IPS DF 4.7 (cell line): ENCODE measurements around the gene NUP58.

Experiments
- DNase-seq: peaks from one replicate; pipeline ENCODE4 v3.0.0-alpha.2; 2013; ENCODE audit warnings: low spot score; ENCODE audit errors: extremely low read depth

NUP58 gene

GRCh38 chr13:25377244-25377962 is 76.0 kb downstream of the NUP58 start:
- no peak for DNase-seq

GRCh38 chr13:25378528-25378927 is 77.1 kb downstream of the NUP58 start:
- DNase-seq = no peak

- no peak for DNase-seq
These were observed 77.6 kb downstream of the NUP58 start for GRCh38 chr13:25379011-25379410.

GRCh38 chr13:25380082-25380481 is 78.7 kb downstream of the NUP58 start:
- no peak for DNase-seq

GRCh38 chr13:25380741-25381324 is 79.4 kb downstream of the NUP58 start:
- no peak for DNase-seq

GRCh38 chr13:25384758-25385410 is 83.5 kb downstream of the NUP58 start:
- no peak for DNase-seq

GRCh38 chr13:25391932-25392331 is 90.5 kb downstream of the NUP58 start:
- DNase-seq = no peak
